ENCODE results near the gene PPP4R1.

The PPP4R1 gene

DNA sequence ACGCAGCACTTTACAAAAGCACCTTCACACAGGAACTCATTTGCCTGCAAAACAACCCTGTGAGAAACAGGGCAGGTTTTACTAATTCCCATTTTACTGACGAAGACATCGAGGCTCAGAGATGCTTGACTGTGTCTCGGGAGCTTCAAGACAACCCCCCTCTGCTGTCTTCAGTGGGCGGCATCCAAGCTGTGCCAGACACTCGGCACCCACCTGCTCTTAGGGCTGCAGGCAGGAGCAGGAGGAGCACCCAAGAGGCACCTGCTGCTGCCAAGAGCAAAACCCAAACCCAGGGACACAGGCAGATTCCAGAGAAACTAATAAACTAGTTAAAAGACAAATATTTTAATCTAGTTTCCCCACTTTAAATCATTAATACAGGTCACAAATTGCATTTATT lies 67.9 kb downstream of the PPP4R1 start:
- no peak for DNase-seq (ENCODE audit: low read depth)

DNA sequence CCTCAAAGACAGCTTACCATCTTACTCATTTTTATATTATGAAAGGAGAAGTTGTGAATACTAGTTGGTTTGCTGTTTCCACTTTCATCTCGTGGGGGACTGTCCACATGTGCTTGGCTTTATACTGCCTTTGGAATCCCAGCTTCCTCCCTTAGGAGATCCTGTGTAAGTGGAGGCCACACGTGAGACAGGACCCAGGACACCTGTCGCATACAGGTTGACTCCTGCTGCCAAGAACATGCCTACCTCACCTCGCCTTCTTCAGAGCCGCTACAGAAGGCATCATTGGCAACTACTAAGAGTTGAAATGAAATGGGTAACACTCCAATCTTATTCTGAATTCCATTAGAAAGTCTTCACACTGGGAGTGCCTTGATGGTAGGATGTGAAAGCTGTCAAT lies 69.3 kb downstream of the PPP4R1 start:
- no peak for DNase-seq (ENCODE audit: low read depth)

DNA sequence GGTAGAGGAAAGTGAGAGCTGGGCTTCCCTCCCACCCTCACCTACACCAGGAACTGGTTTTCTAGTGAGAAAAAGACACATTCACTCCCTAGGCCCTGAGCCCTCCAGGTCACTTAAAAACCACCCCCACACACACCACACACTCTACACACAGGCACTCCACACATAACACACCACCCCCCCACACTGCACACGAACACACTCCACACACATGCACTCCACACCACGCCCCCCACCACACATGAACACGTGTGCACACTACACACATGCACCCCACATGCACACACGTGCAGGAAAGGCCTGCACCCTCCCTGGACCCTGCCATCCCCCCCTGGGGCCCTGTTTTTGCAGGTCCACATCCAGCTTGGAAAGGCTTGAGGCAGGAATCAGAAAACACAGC lies 71.4 kb downstream of the PPP4R1 start:
- DNase-seq (ENCODE audit: low read depth), result no peak

DNA sequence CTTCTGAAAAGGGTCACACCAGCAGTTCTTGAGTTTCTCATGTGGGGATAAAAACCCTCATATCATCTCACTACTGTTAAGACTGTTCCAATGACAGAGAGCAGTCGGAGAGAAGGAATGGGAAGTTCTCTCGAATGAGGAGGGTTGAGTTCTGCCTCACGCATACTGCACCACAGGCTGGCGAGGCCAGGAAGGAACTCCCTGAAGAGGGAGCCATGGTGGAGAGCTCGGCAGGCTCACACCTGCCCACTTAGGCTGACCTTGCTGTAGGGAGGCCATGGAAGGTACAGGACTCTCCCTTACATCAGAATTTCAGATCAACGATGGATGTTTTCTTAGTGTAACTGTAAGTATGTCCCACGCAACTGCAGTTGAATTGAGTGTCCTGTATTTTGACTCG lies 74.4 kb downstream of the PPP4R1 start:
- DNase-seq (ENCODE audit: low read depth), result no peak

DNA sequence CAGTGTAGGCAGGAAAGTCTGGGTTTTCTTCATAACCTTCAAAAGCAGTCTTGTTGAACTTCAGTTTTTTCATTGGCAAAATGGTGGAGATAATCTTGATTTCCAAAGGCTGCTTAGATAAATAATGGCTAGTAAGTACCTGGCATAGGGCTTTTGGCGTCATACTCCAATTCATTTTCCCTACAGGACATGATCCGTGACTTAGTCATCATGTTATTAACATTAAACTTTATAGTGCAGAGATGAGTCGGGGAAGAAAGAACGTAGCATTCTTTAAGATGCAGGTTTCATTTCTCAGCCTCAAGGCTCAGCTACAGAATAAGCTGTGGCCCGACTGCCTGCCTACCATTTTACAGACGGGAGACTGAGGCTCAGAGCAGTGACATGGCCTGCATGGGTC lies 75.1 kb downstream of the PPP4R1 start:
- no peak for DNase-seq (ENCODE audit: low read depth)

DNA sequence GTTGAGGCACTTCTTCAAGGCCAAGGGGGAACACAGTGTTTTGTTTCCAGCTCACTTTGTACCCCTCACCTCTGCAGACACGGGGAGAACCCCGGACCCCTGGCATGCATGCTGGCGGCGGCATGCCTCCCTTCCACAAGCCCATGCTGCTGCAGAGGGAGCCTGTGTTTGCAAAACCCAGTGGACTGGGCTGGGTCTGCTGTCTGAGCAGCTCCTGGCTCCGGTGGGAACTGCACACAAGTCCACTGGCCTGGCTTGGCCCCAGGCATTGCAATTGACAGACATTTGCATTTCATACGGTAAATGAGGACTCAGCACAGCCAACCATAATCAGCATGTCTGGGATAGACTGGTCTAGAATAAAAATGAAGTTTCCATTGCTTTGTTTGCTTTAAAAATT lies 76.7 kb downstream of the PPP4R1 start:
- DNase-seq (ENCODE audit: low read depth), result no peak

DNA sequence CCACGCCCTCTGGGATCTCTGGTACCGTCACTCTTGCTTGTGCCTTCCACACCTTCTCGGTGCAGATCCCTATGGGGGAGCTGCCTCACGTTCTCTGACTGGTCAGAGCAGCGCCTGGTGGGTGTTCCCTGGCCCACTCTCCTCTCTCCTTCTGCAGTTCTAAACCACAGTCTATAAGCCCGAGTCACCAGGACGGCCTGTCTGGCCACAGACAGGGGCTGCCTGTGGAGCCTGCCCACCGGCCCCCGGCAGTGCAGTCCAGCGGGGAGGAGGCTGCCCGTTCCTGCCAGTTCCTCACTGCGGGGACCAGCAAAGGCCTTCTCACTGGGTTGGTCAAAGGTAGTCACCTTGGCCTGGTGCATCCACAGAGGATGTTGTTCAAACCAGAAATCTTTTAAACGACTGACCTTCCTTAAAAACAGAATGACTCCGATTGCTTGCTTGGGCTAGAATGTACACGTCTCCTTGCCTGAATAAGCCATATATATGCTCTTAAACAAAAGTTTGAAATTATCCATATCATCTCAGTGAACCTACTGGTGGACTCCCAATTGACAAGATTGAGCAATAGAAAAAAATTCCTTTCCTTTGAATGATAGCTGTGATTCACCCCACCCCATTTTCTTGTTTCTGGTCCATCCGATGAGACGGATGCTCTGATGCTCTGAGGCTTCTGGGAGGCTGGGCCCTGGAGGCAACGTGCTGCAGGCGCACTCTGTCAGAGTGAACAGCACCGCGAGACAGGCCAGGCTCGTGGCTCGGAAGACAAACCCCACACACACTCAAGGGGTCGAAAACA lies 77.8 kb downstream of the PPP4R1 start:
- DNase-seq (ENCODE audit: low read depth), result no peak

DNA sequence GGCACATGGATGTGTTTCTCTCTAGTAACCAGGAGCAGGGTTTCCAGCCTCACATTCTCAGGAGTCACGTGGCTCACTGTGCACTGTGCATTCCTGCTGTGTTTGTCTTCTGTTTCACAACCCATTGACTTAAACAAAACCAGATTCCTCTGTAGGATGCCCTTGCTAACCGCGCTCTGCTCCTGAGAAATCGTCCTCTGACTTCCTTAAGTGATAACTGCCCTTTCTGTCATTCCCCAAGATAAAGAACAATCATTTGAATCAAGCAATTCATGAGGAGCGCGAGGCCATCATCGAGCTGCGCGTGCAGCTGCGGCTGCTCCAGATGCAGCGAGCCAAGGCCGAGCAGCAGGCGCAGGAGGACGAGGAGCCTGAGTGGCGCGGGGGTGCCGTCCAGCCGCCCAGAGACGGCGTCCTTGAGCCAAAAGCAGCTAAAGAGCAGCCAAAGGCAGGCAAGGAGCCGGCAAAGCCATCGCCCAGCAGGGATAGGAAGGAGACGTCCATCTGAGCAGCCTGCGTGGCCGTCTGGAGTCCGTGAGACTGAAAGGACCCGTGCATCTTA lies 78.8 kb downstream of the PPP4R1 start:
- DNase-seq (ENCODE audit: low read depth), result no peak

DNA sequence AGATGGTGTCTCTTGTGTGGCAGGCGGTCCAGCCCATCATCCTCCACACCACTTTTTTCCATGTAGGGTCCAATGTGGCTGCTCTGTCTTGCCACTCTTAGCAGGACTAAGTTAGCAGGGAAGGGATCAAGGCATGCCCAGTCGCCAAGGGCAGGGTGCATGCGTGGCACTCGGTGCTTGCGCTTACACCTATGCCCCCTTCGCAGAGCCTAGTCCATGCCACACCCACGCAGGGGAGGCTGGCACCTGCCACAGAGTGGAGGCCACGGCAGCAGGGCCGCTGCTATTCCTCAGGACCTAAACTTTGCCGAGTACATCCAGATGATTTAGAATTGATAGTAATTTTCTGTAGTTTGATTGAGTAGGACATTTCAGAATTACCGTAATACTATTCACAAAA lies 79.5 kb downstream of the PPP4R1 start:
- no peak for DNase-seq (ENCODE audit: low read depth)

DNA sequence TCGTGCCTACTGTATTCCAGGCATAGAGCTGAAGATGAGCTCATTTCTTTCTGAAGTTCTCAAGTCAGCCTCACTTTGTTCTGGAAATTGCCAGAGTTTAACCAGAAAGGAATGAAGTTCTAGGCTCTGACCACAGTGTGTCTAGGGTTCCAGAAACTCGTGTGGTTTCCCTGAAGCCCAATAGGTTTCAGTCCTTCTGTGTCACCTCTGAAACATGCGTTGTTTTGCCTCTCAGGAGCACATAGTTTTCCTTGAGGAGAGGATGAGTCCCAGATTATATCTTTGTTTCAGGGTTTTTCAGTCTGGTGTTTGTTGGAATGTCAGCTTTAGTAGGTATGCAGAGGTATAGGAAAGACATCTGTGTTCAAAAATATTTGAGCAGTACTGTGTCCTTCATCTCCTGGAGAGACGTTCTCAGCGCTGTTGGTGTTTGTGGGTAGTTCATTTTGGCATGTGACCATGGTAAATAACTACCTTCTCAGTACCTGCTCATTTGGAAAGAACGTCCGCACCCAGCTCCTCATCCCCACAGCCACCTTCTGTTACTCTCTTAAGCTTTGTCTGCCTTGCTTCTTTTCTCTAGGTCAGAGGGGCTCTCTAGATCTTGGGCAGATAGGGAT lies 82.5 kb downstream of the PPP4R1 start:
- DNase-seq (ENCODE audit: low read depth), result no peak

DNA sequence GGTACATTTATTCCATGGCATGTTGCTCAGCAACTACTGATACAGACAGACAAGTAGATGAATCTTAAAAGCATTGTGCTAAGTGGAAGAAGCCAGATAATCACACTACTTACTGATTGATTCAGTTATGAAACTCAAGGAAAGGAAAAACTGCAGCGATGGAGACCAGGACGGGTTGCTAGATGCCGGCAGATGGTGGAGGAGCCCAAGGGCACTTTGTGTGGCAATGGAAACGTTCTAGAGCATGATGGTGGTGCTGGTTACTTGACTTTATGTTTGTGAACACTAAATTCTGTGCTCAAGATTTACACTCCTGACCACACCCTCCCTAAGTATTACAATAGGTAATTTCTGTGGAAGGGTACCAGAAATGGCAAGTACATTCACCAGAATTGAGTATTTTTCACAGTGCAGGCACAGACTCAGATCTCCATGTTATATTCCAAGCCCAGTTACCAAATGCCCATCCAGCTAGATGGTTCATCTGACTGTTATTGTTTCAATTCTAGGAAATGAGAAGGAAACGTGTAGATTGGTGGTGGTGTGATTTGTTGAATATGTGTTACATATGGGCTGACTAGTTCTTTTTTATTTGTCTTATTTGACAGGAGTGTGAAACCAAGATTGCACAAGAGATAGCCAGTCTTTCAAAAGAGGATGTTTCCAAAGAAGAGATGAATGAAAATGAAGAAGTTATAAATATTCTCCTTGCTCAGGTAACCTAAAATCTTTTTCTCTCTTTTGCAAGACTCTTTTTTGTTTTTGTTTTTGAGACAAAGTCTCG lies 83.9 kb downstream of the PPP4R1 start:
- DNase-seq (ENCODE audit: low read depth), result no peak

DNA sequence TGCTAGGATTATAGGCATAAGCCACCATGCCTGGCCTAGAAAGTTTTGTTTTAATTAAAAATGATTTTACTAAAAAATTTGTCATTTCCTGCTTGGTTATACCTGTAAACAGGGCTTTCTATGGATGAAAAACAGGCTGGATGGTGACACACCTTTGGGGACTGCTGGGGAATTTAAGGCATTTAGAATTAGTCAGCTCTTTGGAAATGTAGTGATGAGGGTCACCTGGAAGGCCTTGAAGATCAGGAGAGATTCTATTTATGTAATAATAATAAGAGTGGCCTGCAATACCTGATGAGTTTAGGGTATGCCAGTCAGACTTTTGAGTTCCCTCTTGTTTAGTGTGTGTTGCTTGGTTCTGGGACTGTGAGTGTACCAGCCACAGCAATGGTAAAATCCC lies 87.9 kb downstream of the PPP4R1 start:
- DNase-seq (ENCODE audit: low read depth), result no peak

DNA sequence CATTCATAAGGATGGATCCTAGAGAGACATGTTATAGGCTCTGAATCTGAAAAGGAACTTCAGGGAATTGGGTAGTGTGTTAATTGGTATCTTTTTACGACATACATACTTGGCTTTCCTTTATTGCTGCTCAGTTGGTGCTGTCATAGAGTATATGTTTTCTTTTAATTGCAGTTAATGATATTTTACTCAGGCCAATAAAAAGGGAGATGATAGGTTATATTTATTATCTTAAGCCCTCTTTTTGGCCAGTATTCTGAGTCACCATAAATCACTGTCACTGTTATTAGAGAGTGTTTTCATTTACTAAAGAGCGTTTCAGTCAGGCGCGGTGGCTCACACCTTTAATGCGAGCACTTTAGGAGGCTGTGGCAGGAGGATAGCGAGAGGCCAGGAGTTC lies 91.4 kb downstream of the PPP4R1 start:
- DNase-seq (ENCODE audit: low read depth), result no peak

DNA sequence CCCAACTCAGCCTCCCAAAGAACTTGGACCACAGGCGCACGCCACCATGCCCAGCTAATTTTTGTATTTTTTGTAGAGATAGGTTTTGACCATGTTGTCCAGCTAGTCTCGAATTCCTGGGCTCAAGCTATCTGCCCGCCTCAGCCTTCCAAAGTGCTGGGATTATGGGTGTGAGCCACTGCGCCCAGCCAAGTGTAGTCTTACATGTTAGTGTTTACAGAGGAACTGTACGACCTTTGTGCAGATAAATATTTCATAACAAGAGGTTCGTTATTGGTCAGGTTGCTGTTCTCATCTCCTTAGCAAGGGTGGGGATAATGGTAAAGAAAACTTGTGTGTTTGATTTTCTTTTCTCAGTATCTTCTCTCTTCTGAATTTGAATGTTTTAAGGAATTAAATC lies 92.6 kb downstream of the PPP4R1 start:
- no peak for DNase-seq (ENCODE audit: low read depth)

DNA sequence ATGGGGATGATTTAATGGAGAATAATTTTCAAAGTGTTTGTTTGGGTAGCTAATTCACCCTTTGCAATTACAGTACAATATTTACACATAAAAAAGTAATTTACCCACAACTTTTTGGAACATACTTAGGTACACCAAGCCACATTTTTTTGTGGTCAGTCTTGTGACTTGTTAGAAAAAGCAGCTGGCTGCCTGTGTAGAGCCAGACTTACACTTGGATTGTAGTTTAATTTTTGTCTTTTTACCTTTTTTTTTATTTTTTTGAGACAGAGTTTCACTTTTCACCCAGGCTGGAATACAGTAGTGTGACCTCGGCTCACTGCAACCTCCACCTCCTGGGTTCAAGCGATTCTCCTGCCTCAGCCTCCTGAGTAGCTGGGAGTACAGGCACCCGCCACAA lies 93.7 kb downstream of the PPP4R1 start:
- no peak for DNase-seq (ENCODE audit: low read depth)

DNA sequence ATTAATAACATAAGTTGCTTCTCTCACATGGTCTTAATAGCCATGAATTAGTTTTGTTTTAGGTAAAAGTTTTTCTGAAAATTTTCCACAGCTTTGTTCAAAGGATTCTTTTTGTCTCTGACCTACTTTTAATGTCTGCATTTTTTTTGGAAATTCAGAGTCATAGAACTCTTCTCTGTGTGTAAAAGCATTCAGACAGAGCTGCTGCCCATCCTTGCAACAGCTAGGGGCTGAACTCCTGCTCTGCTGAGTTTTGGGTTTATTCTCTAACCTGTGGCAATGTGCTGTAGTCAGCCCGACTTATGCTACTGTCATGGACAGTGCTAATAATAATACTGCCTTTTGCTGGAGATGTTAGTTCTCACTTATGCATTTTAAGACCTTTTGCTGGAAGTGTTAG lies 95.0 kb downstream of the PPP4R1 start:
- DNase-seq (ENCODE audit: low read depth), result no peak

DNA sequence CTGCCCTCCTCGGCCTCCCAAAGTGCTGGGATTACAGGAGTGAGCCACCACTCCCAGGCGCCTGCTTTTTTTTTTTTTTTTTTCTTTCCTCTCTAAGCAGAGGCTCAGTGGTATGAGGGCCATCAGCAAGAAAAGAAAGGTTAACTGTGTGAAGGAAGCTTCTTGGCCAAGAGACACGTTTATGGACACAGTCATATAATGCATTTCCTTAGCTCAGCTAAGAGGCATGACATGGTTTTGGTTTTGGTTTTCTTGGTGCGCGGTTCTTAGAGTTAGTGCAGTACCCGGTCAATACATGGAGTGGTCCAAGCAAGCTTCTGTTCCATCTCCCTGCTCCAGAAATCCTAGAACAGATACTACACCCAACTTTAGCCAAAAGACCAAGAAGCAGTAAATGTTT lies 96.5 kb downstream of the PPP4R1 start:
- DNase-seq (ENCODE audit: low read depth), result no peak

DNA sequence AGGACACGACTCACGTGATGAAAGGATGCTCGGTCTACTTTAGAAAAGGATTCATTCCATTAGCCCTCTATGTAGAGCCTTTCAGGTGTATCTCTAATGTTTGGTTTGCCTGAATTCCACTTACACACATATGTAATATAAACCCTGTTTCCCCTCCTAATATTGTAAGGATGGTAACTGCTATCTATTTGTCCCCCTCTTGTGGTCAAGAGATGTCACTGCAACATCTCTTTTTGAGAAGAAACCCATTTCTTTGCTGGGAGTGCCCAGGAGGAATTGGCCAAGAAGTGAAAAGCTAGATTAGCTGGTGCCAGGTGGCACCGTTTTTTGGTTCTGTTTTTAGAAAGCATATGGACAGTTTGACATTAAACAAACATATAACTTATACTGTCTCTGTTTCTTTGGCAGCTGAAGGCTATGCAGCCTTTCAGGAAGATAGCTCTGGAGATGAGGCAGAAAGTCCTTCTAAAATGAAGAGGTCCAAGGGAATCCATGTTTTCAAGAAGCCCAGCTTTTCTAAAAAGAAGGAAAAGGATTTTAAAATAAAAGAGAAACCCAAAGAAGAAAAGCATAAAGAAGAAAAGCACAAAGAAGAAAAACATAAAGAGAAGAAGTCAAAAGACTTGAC lies 97.8 kb downstream of the PPP4R1 start:
- no peak for DNase-seq (ENCODE audit: low read depth)

DNA sequence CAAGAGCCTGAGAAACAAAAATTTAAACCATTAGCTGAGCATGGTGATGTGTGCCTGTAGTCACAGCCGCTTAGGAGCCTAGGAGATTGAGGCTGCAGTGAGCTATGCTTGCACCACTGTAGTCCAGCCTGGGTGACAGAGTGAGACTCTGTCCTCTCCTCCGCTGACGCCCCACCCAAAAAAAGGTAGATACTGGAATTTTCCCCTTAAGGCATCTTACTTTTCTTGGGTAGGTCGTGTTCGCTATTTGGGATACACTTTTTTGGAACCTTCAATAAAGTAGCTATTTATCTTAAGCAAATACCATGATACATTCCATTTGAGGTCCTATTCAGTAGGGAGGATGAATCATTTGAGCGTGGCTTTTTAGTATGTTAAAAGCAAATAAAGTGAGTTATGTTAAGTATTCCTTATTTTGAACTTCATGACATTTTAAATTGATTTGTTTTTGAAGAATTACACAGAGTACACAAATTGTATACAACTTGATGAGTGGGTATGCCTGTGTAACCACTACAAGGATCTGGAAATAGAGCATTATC lies 100.3 kb downstream of the PPP4R1 start:
- no peak for DNase-seq (ENCODE audit: low read depth)

DNA sequence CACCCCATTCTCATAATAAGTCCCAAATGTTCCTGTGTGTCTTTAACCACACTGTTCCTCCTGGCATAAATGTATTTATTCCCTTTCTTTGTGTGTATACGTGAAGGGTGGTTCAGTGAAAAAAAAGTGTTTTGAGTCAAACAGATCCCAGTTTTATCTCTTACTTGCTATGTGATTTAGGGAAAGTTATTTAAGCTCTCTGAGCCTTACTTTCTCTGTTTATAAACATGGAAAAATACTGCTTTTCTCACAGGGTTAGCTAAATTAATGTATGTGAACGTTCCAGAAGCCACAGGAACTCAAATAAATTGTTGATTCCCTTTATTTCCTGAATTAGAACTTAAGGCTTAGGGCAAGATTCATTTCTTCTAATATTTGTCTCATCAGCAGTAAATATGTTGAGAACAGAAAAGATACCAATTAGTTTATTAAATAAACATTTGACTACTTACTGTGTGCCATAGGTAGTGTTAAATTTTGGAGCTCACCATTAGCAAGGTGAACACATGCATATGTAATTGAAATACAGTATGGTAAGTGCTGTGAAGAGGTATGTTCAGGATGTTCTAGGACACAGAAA lies 105.8 kb downstream of the PPP4R1 start:
- no peak for DNase-seq (ENCODE audit: low read depth)

DNA sequence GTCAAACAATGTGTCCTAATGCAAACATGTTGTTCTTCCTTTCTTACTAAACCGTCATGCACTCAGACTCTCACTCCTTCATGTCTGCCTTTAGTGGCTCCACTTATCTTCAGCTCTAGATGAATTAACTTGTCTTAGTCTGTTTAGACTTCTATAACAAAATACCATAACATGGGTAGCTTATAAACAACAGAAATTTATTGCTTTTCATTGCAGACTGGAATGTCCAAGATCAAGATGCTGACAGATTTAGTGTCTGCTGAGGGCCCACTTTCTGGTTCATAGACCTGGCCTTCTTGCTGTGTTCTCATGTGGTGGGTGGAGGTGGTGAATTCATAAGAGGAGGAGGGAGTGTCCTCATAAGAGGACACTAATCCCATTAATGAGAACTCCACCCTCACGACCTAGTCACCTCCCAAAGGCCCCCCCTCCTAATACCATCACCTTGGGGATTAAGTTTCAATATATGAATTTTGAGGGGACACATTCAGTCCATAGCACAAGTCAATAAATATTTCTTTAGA lies 106.7 kb downstream of the PPP4R1 start:
- DNase-seq (ENCODE audit: low read depth), result no peak
